A673 (cell line): Measurements from ENCODE around the gene B4GALNT3. TPM values are rescaled to one million over a fixed set of nuclear protein-coding genes. Genes with fewer than 3 reads are reported as not detected.
A peak's percentile ranks its signal among the peaks of the same experiment; 100 is the strongest.

ENCODE experiments used
- BruUV-seq: library from RNA; stranded (reverse); fragments of 400-500 nt; replicated peaks from 2 replicates; lab custom pipeline; 2021; lab: Mats Ljungman, UMichigan
- CTCF ChIA-PET: fragments of 300-600 bp; sonication (Branson Sonifier 250); formaldehyde crosslinking; loops from one replicate; lab custom pipeline; 2022; ENCODE audit warnings: antibody characterized with exemption; lab: Charles Lee
- POLR2A ChIA-PET: fragments of 300-600 bp; sonication (Branson Sonifier 250); formaldehyde crosslinking; loops from one replicate; lab custom pipeline; 2022; ENCODE audit warnings: antibody characterized with exemption; ENCODE audit not compliant: low non-redundant PET; lab: Charles Lee
- DNase-seq: peaks from one replicate; pipeline ENCODE4 v3.0.0-alpha.2; 2015; ENCODE audit warnings: low spot score
- H3K27ac ChIP-seq: fragments of 200-600 bp; sonication (generic); 2 replicates; pipeline ENCODE4 v1.5.1; 2016; ENCODE audit warnings: mixed run types, low read depth, mild to moderate bottlenecking, mixed read lengths, antibody characterized with exemption, low read length; ENCODE audit not compliant: poor library complexity, severe bottlenecking
- H3K27me3 ChIP-seq: fragments of 200-600 bp; sonication (generic); replicated peaks from 2 replicates; pipeline ENCODE4 v1.6.1; 2017; ENCODE audit warnings: mixed run types, low read depth, mild to moderate bottlenecking, mixed read lengths, antibody characterized with exemption, low read length; ENCODE audit not compliant: insufficient read depth, poor library complexity
- H3K36me3 ChIP-seq: fragments of 200-600 bp; sonication (generic); 2 replicates; pipeline ENCODE4 v1.6.1; 2016; ENCODE audit warnings: mixed run types, mild to moderate bottlenecking, mixed read lengths, antibody characterized with exemption, low read length; ENCODE audit not compliant: insufficient read depth, poor library complexity, severe bottlenecking
- H3K4me1 ChIP-seq: fragments of 200-600 bp; sonication (generic); 2 replicates; pipeline ENCODE4 v1.6.1; 2017; ENCODE audit warnings: mixed run types, mild to moderate bottlenecking, mixed read lengths, antibody characterized with exemption, low read length; ENCODE audit not compliant: insufficient read depth, poor library complexity, severe bottlenecking
- H3K4me3 ChIP-seq: fragments of 200-600 bp; sonication (generic); 2 replicates; pipeline ENCODE4 v1.5.1; 2016; ENCODE audit warnings: low read depth, mixed run types, mild to moderate bottlenecking, mixed read lengths, low read length; ENCODE audit not compliant: poor library complexity, severe bottlenecking
- H3K9me3 ChIP-seq: fragments of 200-600 bp; sonication (generic); 2 replicates; pipeline ENCODE4 v1.6.1; 2016; ENCODE audit warnings: mixed run types, low read depth, mild to moderate bottlenecking, mixed read lengths, antibody characterized with exemption, low read length; ENCODE audit not compliant: poor library complexity, severe bottlenecking
- CTCF ChIP-seq: fragments of 300-800, 200-600 bp; sonication (generic); conservative IDR thresholded peaks from 2 replicates; pipeline ENCODE4 v1.5.1; 2017; ENCODE audit warnings: low read depth, mild to moderate bottlenecking, antibody characterized with exemption, low read length, moderate library complexity, mixed read lengths
- EZH2 ChIP-seq: fragments of 200-600 bp; sonication (generic); IDR thresholded peaks from 2 replicates; pipeline ENCODE4 v1.6.1; 2017; ENCODE audit warnings: borderline replicate concordance, low read depth, mild to moderate bottlenecking, mixed read lengths, antibody characterized with exemption, low read length; ENCODE audit not compliant: poor library complexity, severe bottlenecking
- intact Hi-C: fragments of 100-400 bp; cut with micrococcal nuclease; formaldehyde crosslinking; loops from one replicate; pipeline ENCODE4 v1.10.0; 2022; ENCODE audit not compliant: unreplicated experiment
- total RNA-seq: library from RNA; stranded (reverse); gene quantifications from 2 replicates; pipeline ENCODE4 v1.2.3, GENCODE V29; 2021

The B4GALNT3 gene
- total RNA-seq, 1 experiment from 2014 or later = 19.4 TPM

- Histone ChIP-seq H3K4me1 (peaks cover 16% of the 10 kb centered on the region), H3K36me3 (no peaks in the 10 kb centered on the region), H3K27me3 (no peaks in the 10 kb centered on the region), H3K9me3 (no peaks in the 10 kb centered on the region), H3K4me3 (no peak overlapping the region), H3K27ac (no peak overlapping the region)
- intact Hi-C loops = no loop called here
- CTCF ChIA-PET = no interaction called here
- POLR2A ChIA-PET = no interaction called here
- BruUV-seq = no TSS peak
- TF ChIP-seq EZH2 = no peak
- TF ChIP-seq CTCF = no peak
- DNase-seq = peak; percentile 17
These were observed 22.3 kb downstream of the B4GALNT3 start for GRCh38 chr12:482061-482460.

- DNase-seq = no peak
- peaks cover 16% of the 10 kb centered on the region for H3K4me1 ChIP-seq
- no peak overlapping the region for H3K27ac ChIP-seq
- H3K27me3 ChIP-seq = no peaks in the 10 kb centered on the region
- BruUV-seq = no TSS peak
- POLR2A ChIA-PET = no interaction called here
- CTCF ChIA-PET = interaction anchor here (0.5 kb wide), 1 partner anchor 53 kb away, joined by 6 read pairs; no protein-coding TSS in a partner anchor
- no peaks in the 10 kb centered on the region for H3K9me3 ChIP-seq
- H3K4me3 ChIP-seq = no peak overlapping the region
- TF ChIP-seq EZH2 (no peak), CTCF (no peak)
- intact Hi-C loops = no loop called here
- no peaks in the 10 kb centered on the region for H3K36me3 ChIP-seq
These were observed 24.4 kb downstream of the B4GALNT3 start for GRCh38 chr12:484096-484495.

GRCh38 chr12:490260-490659 lies 30.5 kb downstream of the B4GALNT3 start:
- no peak for DNase-seq
- Histone ChIP-seq H3K9me3 (peaks cover 11% of the 10 kb centered on the region), H3K27me3 (no peaks in the 10 kb centered on the region), H3K4me1 (no peaks in the 10 kb centered on the region), H3K4me3 (no peak overlapping the region), H3K27ac (no peak overlapping the region), H3K36me3 (no peaks in the 10 kb centered on the region)
- ChIA-PET POLR2A (no interaction called here), CTCF (no interaction called here)
- intact Hi-C loops = no loop called here
- no TSS peak for BruUV-seq
- no peak for TF ChIP-seq CTCF
- TF ChIP-seq EZH2 = no peak
